K562 (cell line): Measurements from ENCODE around the gene SEPHS2. TPM values are rescaled to one million over a fixed set of nuclear protein-coding genes. Genes with fewer than 3 reads are reported as not detected.

Experiments
- CBX3 ChIP-seq, 2 experiments: IDR thresholded peaks; 1 replicate in 1 of 2; 2 replicates in 1 of 2; pipeline ENCODE4 v1.6.1; 2012; ENCODE audit warnings: inconsistent platforms in 2 of 2, low read length in 2 of 2, borderline replicate concordance in 1 of 2, control low read depth in 1 of 2
- CBX8 ChIP-seq: fragments of 200-600 bp; sonication (generic); IDR thresholded peaks from 2 replicates; pipeline ENCODE4 v1.6.1; 2012; ENCODE audit warnings: borderline replicate concordance, mixed run types, low read depth, mild to moderate bottlenecking, moderate library complexity, mixed read lengths, low read length, control low read depth, inconsistent platforms; ENCODE audit not compliant: poor library complexity, severe bottlenecking; ENCODE audit errors: extremely low read depth
- CREBBP ChIP-seq: IDR thresholded peaks from one replicate; pipeline ENCODE4 v1.6.1; 2012; ENCODE audit warnings: low read depth, mild to moderate bottlenecking, control low read depth, inconsistent platforms, low read length
- FUS ChIP-seq: fragments of 200-400 bp; formaldehyde crosslinking; optimal IDR thresholded peaks from 2 replicates; pipeline ENCODE3; 2017; ENCODE audit warnings: low read depth, low read length
- HMG20A ChIP-seq: fragments of 450-650 bp; formaldehyde crosslinking; conservative IDR thresholded peaks from 2 replicates; pipeline ENCODE4 v1.4.0; 2020; ENCODE audit warnings: mild to moderate bottlenecking, mixed read lengths
- KAT2B ChIP-seq: IDR thresholded peaks from one replicate; pipeline ENCODE4 v1.6.1; 2012; ENCODE audit warnings: low read depth, mild to moderate bottlenecking, control low read depth, inconsistent platforms, low read length, moderate library complexity
- NFXL1 ChIP-seq: fragments of 450-650 bp; formaldehyde crosslinking; IDR thresholded peaks from 2 replicates; pipeline ENCODE4 v1.4.0; 2021; ENCODE audit warnings: mild to moderate bottlenecking
- STAG1 ChIP-seq: sonication (generic); formaldehyde crosslinking; IDR thresholded peaks from 2 replicates; pipeline ENCODE4 v1.5.0; 2020; ENCODE audit warnings: missing genetic modification reagents, borderline replicate concordance
- TAF15 ChIP-seq: fragments of 200-400 bp; formaldehyde crosslinking; IDR thresholded peaks from 2 replicates; pipeline ENCODE4 v1.6.1; 2017; ENCODE audit warnings: mild to moderate bottlenecking, low read depth, low read length, moderate library complexity
- TAF7 ChIP-seq: fragments of 450-650 bp; IDR thresholded peaks from 2 replicates; pipeline ENCODE4 v1.6.1; 2016; ENCODE audit warnings: missing genetic modification characterization, missing compliant biosample characterization
- TEAD1 ChIP-seq, 2 experiments: fragments of 450-650 bp in 1 of 2; sonication (generic) in 1 of 2; formaldehyde crosslinking; IDR thresholded peaks; 2 replicates each; pipeline versions ENCODE4 v1.4.0 to v1.8.0; 2020 to 2022; ENCODE audit warnings: mild to moderate bottlenecking in 2 of 2, missing genetic modification reagents in 1 of 2
- TRIM24 ChIP-seq, 2 experiments: fragments of 450-650 bp; IDR thresholded peaks; 2 replicates each; pipeline ENCODE4 v1.6.1; 2016
- ZFPM2 ChIP-seq: fragments of 250-450 bp; sonication (Bioruptor Pico); IDR thresholded peaks from 2 replicates; pipeline ENCODE4 v1.5.1; 2022; ENCODE audit warnings: mild to moderate bottlenecking
- ZNF384 ChIP-seq: IDR thresholded peaks from 2 replicates; pipeline ENCODE4 v1.6.1; 2012; ENCODE audit warnings: low read depth, low read length, improper control_type of control experiment
- polyA plus RNA-seq, 8 experiments: library from polyadenylated mRNA; depleted of rRNA in 4 of 8; stranded (reverse) in 5 of 8; unstranded in 3 of 8; fragments of >200 nt; fragmentation: Nextera tagmentation in 2 of 8; fragmentation: Illumina TruSeq in 1 of 8; extraction: Ambion mirVana in 2 of 8; extraction: Trizol in 1 of 8; gene quantifications; 2 replicates each; pipeline versions ENCODE4 v1.2.1 to v1.2.3, GENCODE V29; 2011 to 2014; ENCODE audit warnings: inconsistent platforms in 1 of 8, missing spikeins in 1 of 8
- total RNA-seq, 7 experiments: library from RNA; depleted of rRNA in 6 of 7; stranded (reverse); fragments of >200 nt in 6 of 7; fragmentation: Illumina TruSeq in 2 of 7; extraction: Trizol in 2 of 7; gene quantifications; 2 replicates each; pipeline versions ENCODE4 v1.2.1 to v1.2.3, GENCODE V29; 2011 to 2021; ENCODE audit warnings: low replicate concordance in 1 of 7
- TF ChIP-seq, protein P1 (sequence below): sonication (generic); formaldehyde crosslinking; IDR thresholded peaks from 2 replicates; pipeline ENCODE4 v1.8.1; 2023; ENCODE audit warnings: mild to moderate bottlenecking, missing genetic modification reagents
- TF ChIP-seq, protein P2 (sequence below): fragments of 250-450 bp; sonication (Bioruptor Pico); IDR thresholded peaks from 2 replicates; pipeline ENCODE4 v1.4.0; 2020
- TF ChIP-seq, protein P3 (sequence below): fragments of 250-450 bp; sonication (Bioruptor Pico); IDR thresholded peaks from 2 replicates; pipeline ENCODE4 v1.8.0; 2021; ENCODE audit warnings: mild to moderate bottlenecking, moderate library complexity
- TF ChIP-seq, protein P4 (sequence below): sonication (generic); formaldehyde crosslinking; IDR thresholded peaks from 2 replicates; pipeline ENCODE4 v1.8.1; 2022; ENCODE audit warnings: missing genetic modification reagents

The SEPHS2 gene
- total and polyA plus RNA-seq, 9 of the 15 experiments (the other 6 are each of a cell fraction or from before 2014, with no cell fraction given), result 20.9 to 90.6 (median 43.4) TPM

DNA sequence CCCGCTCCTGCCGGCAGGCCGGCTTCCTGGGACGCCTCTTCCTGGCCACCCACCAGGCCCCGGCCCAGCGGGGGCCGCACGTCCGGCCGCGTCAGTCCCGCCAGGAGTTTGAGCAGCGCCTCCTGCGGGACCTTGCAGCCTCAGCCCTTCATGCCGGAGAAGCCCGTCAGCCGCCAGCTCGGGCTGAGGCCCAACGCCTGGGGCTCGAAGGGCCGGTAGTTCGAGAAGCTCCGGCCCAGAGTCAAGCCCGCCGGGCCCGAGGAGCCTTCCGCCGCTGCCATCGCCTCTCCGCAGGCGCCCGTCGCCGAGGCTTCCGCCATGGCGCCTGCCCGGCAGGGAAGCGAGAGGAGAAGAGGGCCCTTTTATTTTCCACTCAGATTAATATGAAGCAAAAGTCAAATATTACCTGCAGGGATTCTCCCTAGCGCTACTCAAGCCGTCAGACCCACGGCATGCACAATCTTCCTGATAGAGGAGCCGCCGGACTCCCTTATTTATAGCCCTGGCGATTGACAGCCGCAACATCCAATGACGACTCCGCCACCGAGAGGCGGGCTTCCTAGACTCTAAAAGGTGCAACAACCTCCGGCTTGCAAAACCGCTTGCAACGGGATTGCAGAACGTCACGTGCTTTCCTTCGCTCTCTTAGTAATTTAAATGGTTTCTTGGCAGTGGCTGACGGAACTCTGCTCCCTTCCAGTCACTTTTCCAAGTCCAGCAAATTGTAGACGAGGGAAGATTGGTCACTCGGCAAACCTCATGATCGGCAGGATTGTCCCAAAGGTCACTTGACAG, at the start of gene SEPHS2 (continued):
- TF ChIP-seq TAF7 (tag) (peak; percentile 80), CREBBP (no peak), CBX8 (no peak), TRIM24 (IDR thresholded peaks at IDR 0.05) (peak; percentile 77 to 86), FUS (peak; percentile 68), TAF15 (no peak), HMG20A (CRISPR knock-in tag) (no peak), CBX3 (IDR thresholded peaks at IDR 0.05; ENCODE audit: borderline replicate concordance in 1 of 2, low read length in 2 of 2) (peak in 1 of 2 experiments; percentile 85; a peak in 2 of 3 replicates), STAG1 (CRISPR knock-in tag) (no peak), KAT2B (no peak), ZFPM2 (CRISPR knock-in tag) (no peak), ZNF384 (no peak), TEAD1 (CRISPR knock-in tag; IDR thresholded peaks at IDR 0.05) (no peak), NFXL1 (no peak)
- TF ChIP-seq, protein P1, sequence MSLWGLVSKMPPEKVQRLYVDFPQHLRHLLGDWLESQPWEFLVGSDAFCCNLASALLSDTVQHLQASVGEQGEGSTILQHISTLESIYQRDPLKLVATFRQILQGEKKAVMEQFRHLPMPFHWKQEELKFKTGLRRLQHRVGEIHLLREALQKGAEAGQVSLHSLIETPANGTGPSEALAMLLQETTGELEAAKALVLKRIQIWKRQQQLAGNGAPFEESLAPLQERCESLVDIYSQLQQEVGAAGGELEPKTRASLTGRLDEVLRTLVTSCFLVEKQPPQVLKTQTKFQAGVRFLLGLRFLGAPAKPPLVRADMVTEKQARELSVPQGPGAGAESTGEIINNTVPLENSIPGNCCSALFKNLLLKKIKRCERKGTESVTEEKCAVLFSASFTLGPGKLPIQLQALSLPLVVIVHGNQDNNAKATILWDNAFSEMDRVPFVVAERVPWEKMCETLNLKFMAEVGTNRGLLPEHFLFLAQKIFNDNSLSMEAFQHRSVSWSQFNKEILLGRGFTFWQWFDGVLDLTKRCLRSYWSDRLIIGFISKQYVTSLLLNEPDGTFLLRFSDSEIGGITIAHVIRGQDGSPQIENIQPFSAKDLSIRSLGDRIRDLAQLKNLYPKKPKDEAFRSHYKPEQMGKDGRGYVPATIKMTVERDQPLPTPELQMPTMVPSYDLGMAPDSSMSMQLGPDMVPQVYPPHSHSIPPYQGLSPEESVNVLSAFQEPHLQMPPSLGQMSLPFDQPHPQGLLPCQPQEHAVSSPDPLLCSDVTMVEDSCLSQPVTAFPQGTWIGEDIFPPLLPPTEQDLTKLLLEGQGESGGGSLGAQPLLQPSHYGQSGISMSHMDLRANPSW (CRISPR knock-in tag), result no peak
- TF ChIP-seq, protein P2, sequence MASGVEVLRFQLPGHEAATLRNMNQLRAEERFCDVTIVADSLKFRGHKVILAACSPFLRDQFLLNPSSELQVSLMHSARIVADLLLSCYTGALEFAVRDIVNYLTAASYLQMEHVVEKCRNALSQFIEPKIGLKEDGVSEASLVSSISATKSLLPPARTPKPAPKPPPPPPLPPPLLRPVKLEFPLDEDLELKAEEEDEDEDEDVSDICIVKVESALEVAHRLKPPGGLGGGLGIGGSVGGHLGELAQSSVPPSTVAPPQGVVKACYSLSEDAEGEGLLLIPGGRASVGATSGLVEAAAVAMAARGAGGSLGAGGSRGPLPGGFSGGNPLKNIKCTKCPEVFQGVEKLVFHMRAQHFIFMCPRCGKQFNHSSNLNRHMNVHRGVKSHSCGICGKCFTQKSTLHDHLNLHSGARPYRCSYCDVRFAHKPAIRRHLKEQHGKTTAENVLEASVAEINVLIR, result no peak; the same call in 1 of the 2 replicates
- TF ChIP-seq, protein P3, sequence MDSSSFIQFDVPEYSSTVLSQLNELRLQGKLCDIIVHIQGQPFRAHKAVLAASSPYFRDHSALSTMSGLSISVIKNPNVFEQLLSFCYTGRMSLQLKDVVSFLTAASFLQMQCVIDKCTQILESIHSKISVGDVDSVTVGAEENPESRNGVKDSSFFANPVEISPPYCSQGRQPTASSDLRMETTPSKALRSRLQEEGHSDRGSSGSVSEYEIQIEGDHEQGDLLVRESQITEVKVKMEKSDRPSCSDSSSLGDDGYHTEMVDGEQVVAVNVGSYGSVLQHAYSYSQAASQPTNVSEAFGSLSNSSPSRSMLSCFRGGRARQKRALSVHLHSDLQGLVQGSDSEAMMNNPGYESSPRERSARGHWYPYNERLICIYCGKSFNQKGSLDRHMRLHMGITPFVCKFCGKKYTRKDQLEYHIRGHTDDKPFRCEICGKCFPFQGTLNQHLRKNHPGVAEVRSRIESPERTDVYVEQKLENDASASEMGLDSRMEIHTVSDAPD (CRISPR knock-in tag), result no peak
- TF ChIP-seq, protein P4, sequence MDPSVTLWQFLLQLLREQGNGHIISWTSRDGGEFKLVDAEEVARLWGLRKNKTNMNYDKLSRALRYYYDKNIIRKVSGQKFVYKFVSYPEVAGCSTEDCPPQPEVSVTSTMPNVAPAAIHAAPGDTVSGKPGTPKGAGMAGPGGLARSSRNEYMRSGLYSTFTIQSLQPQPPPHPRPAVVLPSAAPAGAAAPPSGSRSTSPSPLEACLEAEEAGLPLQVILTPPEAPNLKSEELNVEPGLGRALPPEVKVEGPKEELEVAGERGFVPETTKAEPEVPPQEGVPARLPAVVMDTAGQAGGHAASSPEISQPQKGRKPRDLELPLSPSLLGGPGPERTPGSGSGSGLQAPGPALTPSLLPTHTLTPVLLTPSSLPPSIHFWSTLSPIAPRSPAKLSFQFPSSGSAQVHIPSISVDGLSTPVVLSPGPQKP, result no peak
